Activated T-cell treated with anti-CD3 and anti-CD28 coated beads, Interleukin-2, amount 50 U/mL, for 1 hour (primary cell): ENCODE results near the gene INA.
"Not testable (repeated sequence)": the region's sequence is repeated elsewhere in the genome, so short reads cannot be mapped to it uniquely, and the experiment has no call there.

Experiments
- DNase-seq: peaks from one replicate; pipeline ENCODE4 v3.0.0-alpha.2; 2020

The INA gene

DNA sequence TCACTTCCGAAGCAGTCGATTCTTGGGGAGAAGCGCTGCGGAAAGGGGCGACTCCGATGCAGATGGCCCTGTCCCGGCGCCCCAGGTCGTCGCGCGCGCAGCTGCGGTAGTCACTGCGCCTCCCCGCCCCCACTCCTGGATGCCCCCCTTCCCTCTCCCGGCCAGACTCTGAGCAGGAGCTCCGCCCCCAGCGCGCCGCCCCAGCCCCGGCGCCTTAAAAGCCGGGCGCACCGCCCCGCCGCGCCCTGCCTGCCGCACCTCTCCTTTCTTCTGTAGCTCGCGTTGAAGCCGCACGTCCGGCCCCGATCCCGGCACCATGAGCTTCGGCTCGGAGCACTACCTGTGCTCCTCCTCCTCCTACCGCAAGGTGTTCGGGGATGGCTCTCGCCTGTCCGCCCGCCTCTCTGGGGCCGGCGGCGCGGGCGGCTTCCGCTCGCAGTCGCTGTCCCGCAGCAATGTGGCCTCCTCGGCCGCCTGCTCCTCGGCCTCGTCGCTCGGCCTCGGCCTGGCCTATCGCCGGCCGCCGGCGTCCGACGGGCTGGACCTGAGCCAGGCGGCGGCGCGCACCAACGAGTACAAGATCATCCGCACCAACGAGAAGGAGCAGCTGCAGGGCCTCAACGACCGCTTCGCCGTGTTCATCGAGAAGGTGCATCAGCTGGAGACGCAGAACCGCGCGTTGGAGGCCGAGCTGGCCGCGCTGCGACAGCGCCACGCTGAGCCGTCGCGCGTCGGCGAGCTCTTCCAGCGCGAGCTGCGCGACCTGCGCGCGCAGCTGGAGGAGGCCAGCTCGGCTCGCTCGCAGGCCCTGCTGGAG lies at the start of gene INA:
Gene INA, plus strand, starts transcription at position 243 of the 817 bp plus-strand sequence. Its CDS starts 74 bp downstream, at position 317.
- DNase-seq, result no peak

DNA sequence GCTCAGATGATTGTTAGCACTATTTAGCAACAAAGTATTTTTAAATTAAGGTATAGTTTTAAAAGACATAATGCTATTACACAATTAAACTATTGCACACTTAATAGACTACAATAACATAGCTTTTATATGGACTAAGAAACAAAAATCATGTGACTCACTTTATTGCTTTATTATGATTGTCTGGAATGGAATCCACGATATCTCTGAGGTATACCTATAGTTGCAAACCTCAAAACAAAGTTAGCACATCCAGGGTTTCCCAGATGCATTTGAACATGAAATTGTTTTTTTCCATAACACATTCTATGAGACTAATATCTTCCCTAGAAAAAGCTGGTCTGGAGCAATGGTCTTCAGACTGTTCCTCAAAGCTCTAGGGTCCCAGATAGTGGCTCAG lies 49.5 kb upstream of the INA start:
- no peak for DNase-seq

DNA sequence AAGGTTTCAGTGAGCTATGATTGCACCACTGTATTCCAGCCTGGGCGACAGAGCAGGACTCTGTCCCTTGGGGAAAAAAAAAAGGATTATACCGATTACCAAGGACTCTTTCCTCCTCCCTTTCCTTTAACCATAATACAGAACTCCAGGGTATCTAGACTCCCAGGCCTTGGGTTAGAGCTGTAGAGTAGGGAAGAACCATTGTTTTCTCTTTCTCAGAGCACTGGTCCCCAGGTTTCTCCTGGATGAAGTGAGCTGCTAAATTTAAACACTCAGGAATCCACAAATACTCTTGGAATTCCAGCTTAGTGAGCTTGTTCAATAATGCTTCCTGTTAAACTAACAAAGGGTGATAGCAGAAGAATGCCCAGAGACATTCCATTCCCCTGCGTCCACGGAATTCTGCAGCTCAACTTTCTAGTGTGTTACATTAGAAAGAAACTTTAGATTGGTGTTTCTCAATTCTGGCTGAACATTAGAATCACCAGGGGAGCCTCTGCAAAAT lies 45.8 kb upstream of the INA start:
- no peak for DNase-seq

DNA sequence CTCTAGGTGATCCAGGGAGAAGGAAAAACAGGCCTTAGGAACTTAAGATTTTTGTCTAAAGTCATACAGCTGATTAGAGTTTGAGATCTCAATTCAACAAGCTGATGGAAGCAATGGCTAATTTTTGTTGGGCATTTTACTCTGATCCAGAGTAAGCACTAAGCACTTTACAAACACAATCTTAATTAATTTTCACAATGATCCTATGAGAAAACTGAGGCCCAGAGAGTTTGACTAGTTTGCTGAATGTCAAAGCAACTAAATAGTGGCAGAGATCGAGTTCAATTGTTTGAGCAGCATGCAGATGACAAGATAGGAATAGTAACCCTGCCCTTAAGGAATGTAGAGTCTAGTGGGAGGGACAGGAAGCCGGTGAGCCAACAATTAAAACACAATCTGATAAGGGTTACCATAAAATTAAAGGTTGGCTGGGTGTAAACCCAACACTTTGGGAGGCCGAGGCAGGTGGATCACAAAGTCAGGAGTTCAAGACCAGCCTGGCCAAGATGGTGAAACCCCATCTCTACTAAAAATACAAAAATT lies 44.7 kb upstream of the INA start:
- DNase-seq, result no peak

DNA sequence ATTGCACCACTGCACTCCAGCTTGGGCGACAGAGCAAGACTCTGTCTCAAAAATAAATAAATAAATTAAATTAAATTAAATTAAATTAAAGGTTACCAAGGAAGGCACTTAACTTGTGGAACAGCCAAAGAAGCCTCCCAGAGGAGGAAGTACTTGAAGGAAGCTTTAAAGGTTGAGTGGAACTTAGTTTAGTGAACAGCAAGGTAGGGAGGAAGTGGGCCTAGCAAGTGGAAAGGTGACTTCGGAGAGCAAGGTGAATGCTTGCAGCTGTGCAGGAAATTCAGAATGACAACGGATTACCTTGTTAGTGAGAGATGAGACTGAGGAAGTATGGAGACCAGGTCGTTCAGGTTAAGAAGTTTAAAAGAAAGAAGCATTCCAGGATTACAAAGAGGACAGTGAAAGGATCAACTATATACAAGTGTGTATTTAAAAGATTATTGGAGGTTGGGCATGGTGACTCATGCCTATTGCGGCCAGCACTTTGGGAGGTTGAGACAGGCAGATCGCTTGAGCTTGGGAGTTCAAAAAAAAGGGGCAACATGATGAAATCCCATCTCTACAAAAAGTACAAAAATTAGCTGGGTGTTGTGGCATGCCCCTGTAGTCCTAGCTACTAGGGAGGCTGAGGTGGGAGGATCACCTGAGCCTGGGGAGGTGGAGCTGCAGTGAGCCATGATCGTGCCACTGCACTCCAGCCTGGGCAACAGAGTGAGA lies 44.0 kb upstream of the INA start:
- DNase-seq, result no peak

DNA sequence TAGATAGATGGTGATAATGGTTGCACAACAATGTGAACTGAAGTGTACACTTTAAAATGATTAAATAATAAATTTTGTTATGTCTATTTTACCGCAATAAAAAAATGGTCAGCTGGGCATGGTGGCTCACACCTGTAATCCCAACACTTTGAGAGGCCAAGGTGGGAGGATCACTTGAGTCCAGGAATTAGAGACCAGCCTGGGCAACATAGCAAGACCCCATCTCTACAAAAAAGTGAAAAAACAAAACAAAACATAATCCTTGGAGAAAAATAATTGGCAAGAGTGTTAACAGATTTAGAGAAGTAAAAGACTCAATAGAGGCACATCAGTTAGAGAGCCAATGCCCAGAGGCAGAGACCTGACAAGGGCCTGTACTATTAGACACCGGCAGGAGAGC lies 41.2 kb upstream of the INA start:
- DNase-seq, result no peak

DNA sequence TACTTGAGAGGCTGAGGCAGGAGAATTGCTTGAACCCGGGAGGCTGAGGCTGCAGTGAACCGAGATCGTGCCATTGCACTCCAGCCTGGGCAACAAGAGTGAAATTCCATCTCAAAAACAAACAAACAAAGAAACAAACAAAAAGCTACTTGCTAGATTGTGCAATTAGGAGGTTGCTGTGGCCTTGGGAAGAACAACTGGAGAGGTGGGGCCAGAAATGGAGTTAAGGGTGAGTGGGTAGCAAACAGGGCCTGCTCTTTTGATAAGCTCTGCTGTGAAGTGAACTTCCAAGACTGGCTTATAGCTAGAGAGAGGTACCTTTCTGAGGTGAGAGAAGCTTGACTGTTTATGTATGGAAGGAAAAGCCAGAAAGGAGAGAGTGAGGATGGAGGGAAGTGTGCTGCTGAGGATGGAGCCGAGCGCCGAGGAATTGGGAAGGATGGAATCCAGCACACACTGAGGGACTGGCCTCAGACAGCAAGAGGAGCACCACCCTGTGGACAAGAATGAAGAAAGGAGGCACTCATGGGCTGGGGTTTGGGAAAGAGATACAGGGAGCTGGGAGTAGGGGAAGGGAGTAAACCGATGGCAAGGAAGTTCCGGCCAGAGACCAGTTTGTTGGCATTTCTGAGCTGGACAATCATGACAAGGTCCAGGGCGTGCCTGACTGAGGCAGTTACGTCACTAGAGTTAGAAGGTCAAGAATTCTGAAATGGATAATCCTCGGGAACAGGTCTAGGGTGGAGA lies 38.3 kb upstream of the INA start:
- DNase-seq, result no peak

DNA sequence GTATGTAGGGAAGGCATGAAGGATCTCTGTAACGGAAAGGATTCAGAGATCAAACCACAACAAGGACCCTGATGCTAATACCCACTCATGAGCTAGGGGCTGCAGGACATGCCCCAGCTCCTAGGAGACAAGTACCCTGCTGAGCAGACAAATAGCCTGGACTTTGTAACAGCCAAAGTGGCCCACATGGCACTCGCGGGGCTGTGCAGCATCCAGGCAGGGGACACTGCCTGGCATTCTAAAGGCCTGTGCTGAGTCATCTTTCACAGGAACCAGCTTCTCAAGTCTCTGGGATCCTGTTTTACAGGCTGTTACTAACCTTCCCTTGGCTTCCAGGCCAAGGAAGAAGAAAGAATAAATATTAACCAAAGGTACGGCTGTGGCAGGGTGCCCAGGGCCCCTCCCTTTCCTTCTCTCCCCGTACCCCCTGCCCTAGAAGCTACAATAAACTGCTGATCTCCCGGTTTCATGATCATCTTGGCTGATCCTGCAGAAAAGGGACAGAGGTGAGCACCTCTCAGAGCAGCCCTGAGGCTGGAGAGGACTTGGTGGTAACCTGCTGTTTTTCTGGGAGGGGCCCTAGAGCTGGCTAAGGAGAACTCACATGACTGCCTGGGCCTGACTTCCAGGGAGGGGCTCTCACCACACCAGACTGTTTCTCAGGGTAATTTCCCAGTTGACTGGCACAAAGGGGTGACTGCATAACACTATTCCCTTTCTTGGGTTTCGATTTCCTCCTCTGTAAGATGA lies 35.5 kb upstream of the INA start:
- no peak for DNase-seq

DNA sequence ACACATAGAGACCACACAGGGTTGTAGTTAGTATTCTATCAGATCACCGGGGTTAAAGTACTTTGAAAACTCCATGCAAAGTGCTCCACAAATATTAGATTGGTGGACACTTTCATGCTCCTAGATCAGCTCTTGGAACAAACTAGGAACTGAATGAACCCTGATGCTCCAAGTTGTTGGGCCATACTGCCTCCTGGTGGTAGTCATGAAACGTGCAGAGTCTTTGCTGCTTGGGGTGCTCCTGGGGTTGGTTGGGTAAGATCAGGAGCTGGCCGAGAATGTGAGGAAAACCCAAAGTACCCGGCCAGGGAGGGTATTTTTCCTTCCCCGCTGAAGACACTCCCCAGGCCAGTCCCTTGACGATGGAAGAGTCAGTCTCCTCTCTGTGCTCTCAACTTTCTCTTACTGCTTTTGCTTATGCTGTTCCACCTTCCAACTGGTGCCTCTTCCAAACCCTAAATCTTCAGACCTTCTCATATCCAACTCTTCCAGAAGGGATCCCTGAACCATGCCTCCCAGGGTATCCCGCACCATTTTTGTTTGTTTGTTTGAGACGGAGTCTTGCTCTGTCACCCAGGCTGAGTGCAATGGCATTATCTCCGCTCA lies 32.2 kb upstream of the INA start:
- peak; percentile 58 for DNase-seq

DNA sequence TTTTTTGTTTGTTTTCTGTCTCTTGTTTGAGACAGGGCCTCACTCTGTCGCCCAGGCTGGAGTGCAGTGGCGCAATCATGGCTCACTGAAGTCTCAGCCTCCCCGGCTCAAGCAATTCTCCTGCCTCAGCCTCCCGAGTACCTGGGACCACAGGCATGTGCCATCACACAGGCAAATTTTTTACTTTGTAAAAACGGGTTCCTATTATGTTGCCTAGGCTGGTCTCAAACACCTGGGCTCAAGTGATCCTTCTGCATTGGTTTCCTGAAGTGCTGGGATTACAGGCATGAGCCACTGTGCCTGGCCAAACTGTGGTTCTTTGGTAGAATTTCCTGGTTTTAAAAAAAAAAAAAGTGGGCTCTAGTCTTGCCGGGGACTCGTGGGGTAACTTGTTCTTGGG lies 31.4 kb upstream of the INA start, which contains the start of gene RPEL1:
Gene RPEL1, plus strand, starts transcription at position 301 of the 400 bp plus-strand sequence. CDS start 110 bp downstream, outside the sequence.
- DNase-seq, result not testable (repeated sequence)

DNA sequence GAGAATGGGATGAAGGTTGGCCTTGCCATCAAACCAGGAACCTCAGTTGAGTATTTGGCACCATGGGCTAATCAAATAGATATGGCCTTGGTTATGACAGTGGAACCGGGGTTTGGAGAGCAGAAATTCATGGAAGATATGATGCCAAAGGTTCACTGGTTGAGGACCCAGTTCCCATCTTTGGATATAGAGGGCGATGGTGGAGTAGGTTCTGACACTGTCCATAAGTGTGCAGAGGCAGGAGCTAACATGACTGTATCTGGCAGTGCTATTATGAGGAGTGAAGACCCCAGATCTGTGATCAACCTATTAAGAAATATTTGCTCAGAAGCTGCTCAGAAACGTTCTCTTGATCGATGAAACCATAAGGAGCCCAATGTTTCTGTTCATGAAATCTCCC lies 30.6 kb upstream of the INA start:
- no peak for DNase-seq

DNA sequence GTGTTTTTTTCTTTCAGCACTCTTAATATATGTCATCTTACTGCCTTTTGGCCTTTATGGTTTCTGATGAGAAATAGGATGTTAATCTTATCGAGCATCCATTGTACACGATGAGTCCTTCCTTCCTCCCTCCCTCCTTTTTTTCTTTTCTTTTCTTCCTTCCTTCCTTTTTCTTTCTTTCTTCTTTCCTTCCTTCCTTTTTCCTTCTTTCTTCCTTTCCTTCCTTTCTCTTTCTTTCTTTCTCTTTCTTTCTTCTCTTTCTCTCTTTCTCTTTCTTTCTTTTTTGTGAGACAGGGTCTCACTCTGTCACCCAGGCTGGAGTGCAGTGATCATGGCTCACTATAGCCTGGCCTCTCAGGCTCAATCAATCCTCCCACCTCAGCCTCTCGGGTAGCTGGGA lies 22.8 kb upstream of the INA start:
- no peak for DNase-seq

DNA sequence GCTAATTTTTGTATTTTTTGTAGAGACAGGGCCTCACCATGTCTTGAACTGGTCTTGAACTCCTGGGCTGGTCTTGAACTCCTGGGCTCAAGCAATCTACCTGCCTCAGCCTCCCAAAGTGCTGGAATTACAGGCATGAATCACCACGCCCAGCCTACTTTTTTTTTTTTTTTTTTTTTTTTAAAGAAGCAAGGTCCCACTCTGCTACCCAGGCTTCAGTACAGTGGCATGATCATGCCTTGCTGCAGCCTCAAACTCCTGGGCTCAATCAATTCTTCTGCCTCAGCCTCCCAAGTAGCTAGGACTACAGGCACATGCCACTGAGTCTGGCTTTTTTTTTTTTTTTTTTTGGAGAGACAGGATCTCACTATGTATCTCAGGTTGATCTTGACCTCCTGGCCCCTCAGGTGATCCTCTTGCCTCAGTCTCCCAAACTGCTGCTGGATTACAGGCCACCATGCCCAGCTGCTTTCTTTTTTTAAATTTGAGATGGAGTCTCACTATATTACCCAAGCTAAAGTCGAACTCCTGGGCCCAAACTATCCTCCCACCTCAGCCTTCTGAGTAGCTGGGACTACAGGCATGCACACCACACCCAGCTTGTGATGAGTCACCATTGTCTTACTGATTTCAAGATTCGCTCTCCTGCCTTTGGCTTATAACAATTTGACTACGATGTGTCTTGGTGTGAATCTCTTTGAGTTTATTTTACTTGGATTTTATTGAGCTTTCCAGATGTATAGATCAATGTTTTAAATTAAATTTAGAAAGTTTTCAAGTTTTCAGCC lies 22.2 kb upstream of the INA start:
- no peak for DNase-seq

DNA sequence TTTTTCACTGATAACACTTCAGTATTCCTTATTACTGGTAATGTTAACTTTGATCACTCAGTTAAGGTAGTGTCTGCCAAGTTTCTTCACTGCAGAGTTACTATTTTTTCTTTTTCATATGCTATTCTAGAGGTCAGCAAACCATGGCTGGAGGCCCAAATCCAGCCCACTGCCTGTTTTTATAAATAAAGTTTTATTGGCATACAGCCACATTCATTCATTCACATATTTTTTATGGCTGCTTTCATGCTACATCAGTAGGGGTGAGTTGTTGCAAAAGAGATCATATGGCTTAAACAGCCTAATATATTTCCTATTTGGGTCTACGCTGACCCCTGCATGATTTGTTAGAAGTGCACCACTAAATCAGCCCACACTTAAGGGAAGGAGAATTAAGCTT lies 20.3 kb upstream of the INA start:
- DNase-seq, result no peak

DNA sequence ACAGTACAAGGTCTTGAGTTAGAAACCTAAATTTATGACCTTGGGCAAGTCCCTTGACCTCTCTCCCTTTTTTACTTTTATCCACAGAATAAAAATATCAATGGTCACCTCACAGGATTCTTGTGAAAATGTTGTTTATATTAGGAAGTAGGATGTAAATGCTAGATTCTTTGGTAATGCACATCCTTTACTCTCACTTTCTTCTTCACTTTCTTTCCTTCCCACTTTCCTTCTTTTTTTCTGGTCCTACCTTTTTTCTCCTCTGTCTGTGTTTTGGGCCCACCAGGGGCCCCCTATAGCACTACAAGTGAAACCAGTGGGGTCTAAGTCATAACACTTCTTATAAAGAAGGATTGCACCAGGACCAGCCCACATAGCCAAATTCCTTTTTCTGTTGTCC lies 19.1 kb upstream of the INA start:
- DNase-seq, result no peak

DNA sequence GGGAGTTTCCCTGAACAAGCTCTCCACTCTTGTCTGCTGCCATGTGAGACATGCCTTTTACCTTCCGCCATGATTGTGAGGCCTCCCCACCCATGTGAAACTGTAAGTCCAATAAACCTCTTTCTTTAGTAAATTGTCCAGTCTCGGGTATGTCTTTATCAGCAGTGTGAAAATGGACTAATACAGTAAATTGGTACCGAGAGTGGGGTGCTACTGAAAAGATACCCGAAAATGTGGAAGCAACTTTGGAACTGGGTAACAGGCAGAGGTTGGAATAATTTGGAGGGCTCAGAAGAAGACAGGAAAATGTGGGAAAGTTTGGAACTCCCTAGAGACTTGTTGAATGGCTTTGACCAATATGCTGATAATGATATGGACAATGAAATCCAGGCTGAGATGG lies 18.0 kb upstream of the INA start:
- not testable (repeated sequence) for DNase-seq

DNA sequence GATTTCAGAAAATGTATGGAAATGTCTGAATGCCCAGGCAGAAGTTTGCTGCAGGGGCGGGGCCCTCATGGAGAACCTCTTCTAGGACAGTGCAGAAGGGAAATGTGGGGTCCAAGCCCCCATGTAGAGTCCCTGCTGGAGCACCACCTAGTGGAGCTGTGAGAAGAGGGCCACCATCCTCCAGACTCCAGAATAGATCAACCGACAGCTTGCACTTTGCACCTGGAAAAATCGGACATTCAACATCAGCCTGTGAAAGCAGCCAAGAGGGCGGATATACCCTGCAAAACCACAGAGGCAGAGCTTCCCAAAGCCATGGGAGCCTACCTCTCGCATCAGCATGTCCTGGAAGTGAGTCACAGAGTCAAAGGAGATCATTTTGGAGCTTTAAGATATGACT lies 16.9 kb upstream of the INA start:
- DNase-seq, result no peak

DNA sequence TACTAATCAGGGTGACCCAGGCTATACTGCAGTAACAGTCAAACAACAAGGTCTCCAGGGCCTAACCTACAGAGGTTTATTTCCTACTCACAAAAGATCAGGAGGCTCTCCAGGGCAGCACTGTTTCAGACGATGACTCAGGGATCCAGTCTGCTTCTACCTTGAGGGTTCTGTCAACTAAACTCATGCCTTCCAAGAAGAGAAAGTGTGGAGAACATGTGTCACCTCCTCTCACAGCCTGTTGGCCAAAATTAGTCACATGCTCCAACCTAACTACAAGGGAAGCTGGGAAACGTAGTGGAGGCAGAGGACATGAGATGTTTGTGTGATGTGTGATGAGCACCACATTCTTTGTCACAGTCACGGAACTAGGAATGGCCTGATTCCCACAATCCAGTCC lies 14.7 kb upstream of the INA start:
- DNase-seq, result no peak

DNA sequence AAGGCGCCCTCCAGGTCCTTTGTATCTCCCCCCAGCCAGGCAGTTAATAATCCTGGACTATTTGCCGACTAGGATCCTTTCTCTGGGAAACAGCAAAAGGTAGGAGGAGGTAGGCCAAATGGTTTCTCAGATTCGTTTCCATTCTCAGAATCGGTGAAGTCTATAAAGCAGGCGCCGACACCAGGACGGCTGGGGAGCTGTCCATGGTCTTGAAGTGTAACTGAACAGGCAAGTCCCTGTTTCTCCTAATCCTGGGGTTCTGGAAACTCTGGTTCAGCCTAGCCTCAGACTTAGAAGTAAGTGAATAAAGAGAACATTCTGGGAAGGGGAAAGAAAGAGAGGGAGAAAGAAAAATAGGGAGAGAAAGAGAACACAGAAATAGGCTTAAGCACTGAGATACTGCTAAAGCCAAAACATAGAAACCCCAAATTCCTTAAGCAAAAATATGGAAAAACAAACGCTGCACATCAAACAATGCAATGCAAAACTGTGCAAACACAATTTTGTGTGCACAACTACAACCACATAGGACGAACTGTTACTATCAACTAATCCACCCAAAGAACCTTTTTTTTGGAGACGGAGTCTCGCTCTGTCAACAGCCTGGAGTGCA lies 11.1 kb upstream of the INA start:
- no peak for DNase-seq

DNA sequence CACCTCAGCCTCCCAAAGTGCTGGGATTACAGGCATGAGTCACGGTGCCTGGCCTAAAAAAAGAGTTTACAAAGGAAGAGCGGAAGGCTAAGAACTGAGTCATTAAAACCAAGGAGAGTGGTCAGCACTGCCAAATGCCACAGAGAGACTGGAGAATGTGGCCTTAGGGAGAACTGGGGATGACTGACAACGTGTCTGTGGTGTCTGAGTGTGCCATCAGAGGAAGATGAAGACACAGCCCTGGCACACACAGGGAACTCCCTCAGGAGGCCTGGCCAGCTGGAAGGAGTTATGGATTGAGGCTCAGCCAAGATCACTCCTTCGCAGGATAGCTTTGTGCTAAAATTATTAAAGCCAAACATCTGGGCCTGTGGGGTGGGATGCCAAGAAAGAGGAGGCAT lies 3.9 kb upstream of the INA start:
- no peak for DNase-seq
